Liver (tissue), 9 donors: Measurements from ENCODE around the gene LPAR6. TPM values are rescaled to one million over a fixed set of nuclear protein-coding genes. Genes with fewer than 3 reads are reported as not detected.
"Not testable (repeated sequence)": the region's sequence is repeated elsewhere in the genome, so short reads cannot be mapped to it uniquely, and the experiment has no call there.

Source experiments
- DNase-seq: peaks from one replicate; pipeline ENCODE4 v3.0.0-alpha.2; 2017; ENCODE audit warnings: low spot score
- H3K27ac ChIP-seq, 2 donors: one replicate each; pipeline ENCODE4 v1.7.0; 2013; ENCODE audit warnings: inconsistent platforms in 2 of 2, low read length in 2 of 2, control low read depth in 1 of 2, low read depth in 1 of 2, mild to moderate bottlenecking in 1 of 2
- H3K27me3 ChIP-seq, 4 donors: one replicate each; pipeline versions ENCODE4 v1.6.1 to v1.7.0; 2013; ENCODE audit warnings: low read length in 3 of 4, inconsistent platforms in 1 of 4, mild to moderate bottlenecking in 1 of 4, moderate library complexity in 1 of 4; ENCODE audit not compliant: control insufficient read depth in 4 of 4, insufficient read depth in 4 of 4
- H3K36me3 ChIP-seq, 4 donors: one replicate each; pipeline versions ENCODE4 v1.6.1 to v1.7.0; 2013; ENCODE audit warnings: low read length in 3 of 4, mild to moderate bottlenecking in 3 of 4, low read depth in 1 of 4, moderate library complexity in 1 of 4; ENCODE audit not compliant: control insufficient read depth in 4 of 4, insufficient read depth in 3 of 4
- H3K4me1 ChIP-seq, 4 donors: one replicate each; pipeline versions ENCODE4 v1.6.1 to v1.7.0; 2013; ENCODE audit warnings: low read length in 3 of 4, mild to moderate bottlenecking in 3 of 4, moderate library complexity in 1 of 4; ENCODE audit not compliant: control insufficient read depth in 4 of 4, insufficient read depth in 4 of 4
- H3K4me3 ChIP-seq, 3 donors: one replicate each; pipeline versions ENCODE4 v1.6.1 to v1.7.0; 2013; ENCODE audit warnings: low read length in 3 of 3, control low read depth in 1 of 3, low read depth in 1 of 3, mild to moderate bottlenecking in 1 of 3
- H3K9ac ChIP-seq, 2 donors: one replicate each; pipeline ENCODE4 v1.7.0; 2013; ENCODE audit warnings: low read length in 2 of 2, mild to moderate bottlenecking in 2 of 2, moderate library complexity in 2 of 2, control low read depth in 1 of 2, low read depth in 1 of 2
- H3K9me3 ChIP-seq, 4 donors: one replicate each; pipeline versions ENCODE4 v1.6.1 to v1.7.0; 2013; ENCODE audit warnings: low read length in 3 of 4; ENCODE audit not compliant: control insufficient read depth in 4 of 4
- CTCF ChIP-seq: fragments of 150-350 bp; IDR thresholded peaks from 2 replicates; pipeline ENCODE4 v1.5.1; 2017; ENCODE audit warnings: improper control_type of control experiment, low read depth, low read length; ENCODE audit not compliant: missing input control
- EGR1 ChIP-seq, 2 donors: IDR thresholded peaks; 2 replicates each; pipeline ENCODE4 v1.6.1; 2016 to 2018; ENCODE audit warnings: antibody characterized with exemption in 2 of 2, low read depth in 2 of 2
- FOXA1 ChIP-seq: IDR thresholded peaks from 2 replicates; pipeline ENCODE4 v1.6.1; 2016; ENCODE audit warnings: antibody characterized with exemption
- FOXA2 ChIP-seq: IDR thresholded peaks from 2 replicates; pipeline ENCODE4 v1.6.1; 2016; ENCODE audit warnings: antibody characterized with exemption
- GABPA ChIP-seq, 2 donors: IDR thresholded peaks in 1 of 2; conservative IDR thresholded peaks in 1 of 2; 2 replicates each; pipeline ENCODE4 v1.6.1; 2016; ENCODE audit warnings: antibody characterized with exemption in 2 of 2, mild to moderate bottlenecking in 1 of 2, moderate library complexity in 1 of 2
- HNF4A ChIP-seq, 2 donors: conservative IDR thresholded peaks; 2 replicates each; pipeline ENCODE4 v1.6.1; 2016; ENCODE audit warnings: antibody characterized with exemption in 2 of 2, mild to moderate bottlenecking in 2 of 2
- HNF4G ChIP-seq: IDR thresholded peaks from 2 replicates; pipeline ENCODE4 v1.6.1; 2016; ENCODE audit warnings: antibody characterized with exemption
- MAX ChIP-seq: IDR thresholded peaks from 2 replicates; pipeline ENCODE4 v1.6.1; 2016; ENCODE audit warnings: antibody characterized with exemption
- NR2F2 ChIP-seq: IDR thresholded peaks from 2 replicates; pipeline ENCODE4 v1.6.1; 2016; ENCODE audit warnings: antibody characterized with exemption
- RAD21 ChIP-seq, 2 donors: IDR thresholded peaks; 2 replicates each; pipeline ENCODE4 v1.6.1; 2016; ENCODE audit warnings: antibody characterized with exemption in 2 of 2, mild to moderate bottlenecking in 2 of 2
- REST ChIP-seq: IDR thresholded peaks from 2 replicates; pipeline ENCODE4 v1.6.1; 2016; ENCODE audit warnings: antibody characterized with exemption, mild to moderate bottlenecking
- RXRA ChIP-seq, 2 donors: IDR thresholded peaks; 2 replicates each; pipeline ENCODE4 v1.6.1; 2017 to 2018; ENCODE audit warnings: antibody characterized with exemption in 2 of 2, mild to moderate bottlenecking in 1 of 2
- SP1 ChIP-seq: IDR thresholded peaks from 2 replicates; pipeline ENCODE4 v1.6.1; 2018; ENCODE audit warnings: antibody characterized with exemption, mild to moderate bottlenecking
- TAF1 ChIP-seq: conservative IDR thresholded peaks from 2 replicates; pipeline ENCODE4 v1.6.1; 2016; ENCODE audit warnings: antibody characterized with exemption, mild to moderate bottlenecking
- YY1 ChIP-seq: IDR thresholded peaks from 2 replicates; pipeline ENCODE4 v1.6.1; 2016; ENCODE audit warnings: antibody characterized with exemption, mild to moderate bottlenecking
- ZBTB33 ChIP-seq: IDR thresholded peaks from 2 replicates; pipeline ENCODE4 v1.6.1; 2016; ENCODE audit warnings: antibody characterized with exemption
- WGBS: extraction: QIAGEN DNeasy Blood & Tissue Kit; methylation state at CpG from one replicate; pipeline ENCODE4 v1.1.7; 2013; 5-methylcytosine and 5-hydroxymethylcytosine counted together
- polyA plus RNA-seq, 2 donors: library from polyadenylated mRNA; stranded (reverse) in 1 of 2; unstranded in 1 of 2; fragments of 200-250 nt in 1 of 2; fragments of >200 nt in 1 of 2; fragmentation: Nextera tagmentation in 1 of 2; extraction: Ambion mirVana in 1 of 2; gene quantifications; one replicate each; pipeline versions ENCODE4 v1.2.1 to v1.2.3, GENCODE V29; 2013 to 2015
- total RNA-seq, 2 donors: library from RNA; depleted of rRNA; stranded (reverse); fragments of >200 nt; gene quantifications; one replicate each; pipeline ENCODE4 v1.2.3, GENCODE V29; 2014
- donor health status: healthy.
- donor health status: healthy.
- donor health status: healthy.
- donor health status: healthy.
- donor health status: healthy.

The LPAR6 gene
- total and polyA plus RNA-seq, 4 donors, result 5.9 to 12.4 (median 9.5) TPM

- Histone ChIP-seq H3K27ac (no peak overlapping the region), H3K4me3 (no peak overlapping the region), H3K9ac (no peak overlapping the region), H3K9me3 (no peaks in the 10 kb centered on the region), H3K36me3 (no peaks in the 10 kb centered on the region), H3K27me3 (no peaks in the 10 kb centered on the region), H3K4me1 (no peaks in the 10 kb centered on the region)
- TF ChIP-seq HNF4A (conservative IDR thresholded peaks at IDR 0.05), result no peak
- TF ChIP-seq NR2F2, result no peak
- no peak for TF ChIP-seq RAD21 (IDR thresholded peaks at IDR 0.05)
- no peak for TF ChIP-seq YY1
- no peak for TF ChIP-seq FOXA1
- TF ChIP-seq CTCF, result no peak
- TF ChIP-seq EGR1 (IDR thresholded peaks at IDR 0.05; ENCODE audit: low read depth in 2 of 2), result no peak
- TF ChIP-seq HNF4G, result no peak
- TF ChIP-seq MAX, result no peak
- TF ChIP-seq FOXA2, result no peak
- TF ChIP-seq RXRA (IDR thresholded peaks at IDR 0.05), result no peak
- no peak for TF ChIP-seq REST
- TF ChIP-seq SP1, result no peak
- no peak for TF ChIP-seq TAF1
- no peak for TF ChIP-seq GABPA (IDR thresholded peaks at IDR 0.05 in 1 of 2, conservative IDR thresholded peaks at IDR 0.05 in 1 of 2)
- no peak for TF ChIP-seq ZBTB33
- DNase-seq, result no peak
Observed at GRCh38 chr13:48426052-48426451, 13.1 kb upstream of the LPAR6 start.

- WGBS, result over 99% methylated on average over 3 of the region's 3 CpGs
Observed at GRCh38 chr13:48424212-48424611, 11.3 kb upstream of the LPAR6 start.

GRCh38 chr13:48422003-48422402 lies 9.1 kb upstream of the LPAR6 start:
- not testable (repeated sequence) for H3K4me3 ChIP-seq, H3K27ac ChIP-seq, H3K9me3 ChIP-seq, DNase-seq, H3K9ac ChIP-seq, H3K4me1 ChIP-seq, H3K36me3 ChIP-seq, H3K27me3 ChIP-seq
- 99% methylated on average over 5 of the region's 5 CpGs for WGBS

More at GRCh38 chr13:48424212-48424611, 11.3 kb upstream of the LPAR6 start:
- TF ChIP-seq HNF4G, result no peak
- Histone ChIP-seq H3K4me1 (no peaks in the 10 kb centered on the region), H3K27me3 (no peaks in the 10 kb centered on the region), H3K36me3 (no peaks in the 10 kb centered on the region), H3K4me3 (no peak overlapping the region), H3K27ac (no peak overlapping the region), H3K9ac (no peak overlapping the region), H3K9me3 (no peaks in the 10 kb centered on the region)
- DNase-seq, result no peak
